Epithelial cell of proximal tubule (primary cell): Measurements from ENCODE around the gene MYL1. TPM values are rescaled to one million over a fixed set of nuclear protein-coding genes. Genes with fewer than 3 reads are reported as not detected.
A peak's percentile ranks its signal among the peaks of the same experiment; 100 is the strongest.

Source experiments
- DNase-seq: peaks from one replicate; pipeline ENCODE4 v3.0.0-alpha.2; 2011; ENCODE audit warnings: low read depth
- H3K4me3 ChIP-seq: 2 replicates; pipeline ENCODE4 v1.5.1; 2011; ENCODE audit warnings: low read depth, mild to moderate bottlenecking, low read length
- total RNA-seq: library from RNA; depleted of rRNA; stranded (reverse); fragments of >200 nt; gene quantifications from 2 replicates; pipeline ENCODE4 v1.2.3, GENCODE V29; 2015
- TF ChIP-seq, protein P1 (sequence below): conservative IDR thresholded peaks from 2 replicates; pipeline ENCODE4 v1.5.1; 2012; ENCODE audit warnings: low read depth, mild to moderate bottlenecking, low read length

The MYL1 gene
- total RNA-seq, 1 donor from 2014 or later: not detected

DNA sequence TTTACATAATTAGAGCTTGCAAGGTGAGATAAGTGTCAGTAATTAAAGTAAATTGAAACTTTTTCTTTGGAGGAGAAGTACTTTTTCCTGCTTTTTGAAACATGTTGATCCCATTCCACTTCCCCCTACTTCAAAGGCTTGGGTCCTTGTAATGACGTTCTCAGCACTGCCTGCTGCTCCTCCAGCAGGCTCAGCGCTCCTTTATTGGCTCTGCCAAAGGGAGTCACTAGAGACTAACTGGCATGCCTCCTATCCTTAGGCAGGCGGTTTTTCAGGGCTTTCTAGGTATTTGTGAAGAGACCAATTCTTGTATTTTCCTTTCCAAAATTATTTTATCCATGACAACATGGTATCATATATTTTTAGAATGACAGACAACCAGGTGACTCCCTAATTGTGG lies 45.8 kb downstream of the MYL1 start:
- no peak for DNase-seq
- TF ChIP-seq, protein P1, sequence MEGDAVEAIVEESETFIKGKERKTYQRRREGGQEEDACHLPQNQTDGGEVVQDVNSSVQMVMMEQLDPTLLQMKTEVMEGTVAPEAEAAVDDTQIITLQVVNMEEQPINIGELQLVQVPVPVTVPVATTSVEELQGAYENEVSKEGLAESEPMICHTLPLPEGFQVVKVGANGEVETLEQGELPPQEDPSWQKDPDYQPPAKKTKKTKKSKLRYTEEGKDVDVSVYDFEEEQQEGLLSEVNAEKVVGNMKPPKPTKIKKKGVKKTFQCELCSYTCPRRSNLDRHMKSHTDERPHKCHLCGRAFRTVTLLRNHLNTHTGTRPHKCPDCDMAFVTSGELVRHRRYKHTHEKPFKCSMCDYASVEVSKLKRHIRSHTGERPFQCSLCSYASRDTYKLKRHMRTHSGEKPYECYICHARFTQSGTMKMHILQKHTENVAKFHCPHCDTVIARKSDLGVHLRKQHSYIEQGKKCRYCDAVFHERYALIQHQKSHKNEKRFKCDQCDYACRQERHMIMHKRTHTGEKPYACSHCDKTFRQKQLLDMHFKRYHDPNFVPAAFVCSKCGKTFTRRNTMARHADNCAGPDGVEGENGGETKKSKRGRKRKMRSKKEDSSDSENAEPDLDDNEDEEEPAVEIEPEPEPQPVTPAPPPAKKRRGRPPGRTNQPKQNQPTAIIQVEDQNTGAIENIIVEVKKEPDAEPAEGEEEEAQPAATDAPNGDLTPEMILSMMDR: no peak
- no peak overlapping the region for H3K4me3 ChIP-seq

DNA sequence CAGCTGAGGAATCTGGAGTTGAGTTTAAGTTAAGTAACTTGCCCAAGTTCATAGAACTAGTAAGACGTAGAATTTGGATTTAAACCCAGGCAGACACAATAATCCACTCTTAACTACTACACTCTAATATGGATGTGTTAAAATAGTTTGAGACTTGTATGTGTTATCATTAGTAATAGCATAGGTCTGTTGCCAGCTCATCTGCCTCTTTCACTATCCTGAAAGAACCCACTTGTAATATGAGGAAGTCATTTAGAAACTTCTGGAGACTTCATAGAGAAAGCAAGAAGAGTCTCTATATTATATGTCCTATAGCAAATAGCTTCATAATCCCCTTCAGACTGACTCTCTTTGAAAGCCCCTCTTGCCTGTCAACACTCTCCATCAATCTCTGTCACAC lies 46.7 kb downstream of the MYL1 start:
- TF ChIP-seq, protein P1: no peak
- no peak overlapping the region for H3K4me3 ChIP-seq
- no peak for DNase-seq

DNA sequence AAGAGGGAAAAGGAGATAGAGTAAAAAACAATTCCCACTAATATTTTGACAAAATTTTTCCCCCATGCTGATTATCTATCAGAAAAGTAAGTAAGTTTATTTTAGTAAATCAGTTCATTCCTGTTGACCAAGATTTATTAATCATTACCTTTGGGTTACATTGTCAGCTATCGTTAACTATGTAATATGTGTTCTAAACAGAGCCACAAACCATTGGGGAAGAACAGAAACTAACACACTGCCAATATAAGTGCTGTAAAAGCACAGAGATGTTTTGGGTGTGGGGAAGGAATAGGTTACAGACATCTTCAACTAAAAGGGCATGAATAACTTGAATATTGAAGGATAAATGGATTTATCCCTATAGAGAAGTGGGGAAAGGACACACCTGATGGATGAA lies 47.3 kb downstream of the MYL1 start:
- no peak overlapping the region for H3K4me3 ChIP-seq
- TF ChIP-seq, protein P1: no peak
- DNase-seq: peak; percentile 10

DNA sequence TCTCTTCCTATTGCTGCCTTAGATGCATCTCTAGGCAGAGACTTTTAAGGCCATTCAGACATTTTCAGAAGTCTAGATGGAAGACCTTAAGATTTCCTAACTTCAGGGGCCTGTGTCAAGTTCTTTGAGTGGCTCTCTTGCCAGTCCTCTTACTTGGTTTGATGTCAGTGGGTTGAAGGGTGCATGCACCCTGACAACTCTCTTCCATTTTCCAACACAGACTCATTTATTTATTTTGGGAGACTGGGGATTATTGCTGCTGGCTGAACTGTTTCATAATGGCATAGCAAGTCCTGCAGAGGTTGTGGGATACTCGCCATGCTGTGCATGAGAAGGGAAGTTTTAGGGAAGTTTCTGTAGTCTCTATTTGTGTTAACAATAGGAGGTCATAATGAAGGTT lies 50.7 kb downstream of the MYL1 start:
- DNase-seq: no peak
- TF ChIP-seq, protein P1: no peak

DNA sequence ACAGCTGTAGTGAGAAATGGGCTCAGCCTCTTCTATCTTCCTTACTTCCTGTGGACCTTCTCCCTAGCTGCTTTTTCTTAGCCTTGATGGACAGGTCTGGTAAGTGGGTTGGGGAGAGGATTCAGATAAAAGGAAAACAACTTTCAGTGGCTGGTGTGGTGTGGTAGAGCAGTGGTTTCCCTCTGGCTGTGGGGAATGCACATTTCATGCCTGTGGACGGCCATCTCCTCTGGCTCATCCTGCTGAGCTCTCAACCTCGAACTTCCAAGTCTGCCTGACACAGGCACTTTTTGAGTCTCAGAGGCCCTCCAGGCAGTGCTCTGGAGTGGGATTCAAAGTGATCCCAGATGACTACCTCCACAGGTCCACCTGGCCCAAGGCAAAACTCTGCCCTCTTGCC lies 51.1 kb downstream of the MYL1 start:
- TF ChIP-seq, protein P1: no peak
- H3K4me3 ChIP-seq: no peak overlapping the region
- no peak for DNase-seq

More for the DNA sequence above, 50.7 kb downstream of the MYL1 start:
- H3K4me3 ChIP-seq: no peak overlapping the region

DNA sequence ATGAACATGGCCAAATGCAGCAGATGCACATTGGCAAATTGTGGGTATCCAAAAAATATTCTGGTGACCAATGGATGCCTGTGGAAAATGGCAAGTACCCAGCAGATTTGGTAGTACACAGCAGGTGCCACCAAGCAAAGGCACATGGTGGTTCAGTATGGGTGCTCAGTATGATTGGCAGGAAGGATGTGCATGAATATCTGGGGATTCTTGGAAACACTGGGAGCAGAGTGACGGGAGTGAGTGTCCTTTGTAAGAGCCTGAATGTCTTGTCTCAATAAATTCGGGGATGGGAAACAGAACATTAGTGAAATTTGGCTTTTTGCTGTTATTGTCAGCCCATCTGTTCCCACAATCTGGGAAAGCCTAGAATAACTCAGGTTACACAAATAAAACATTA lies 52.9 kb downstream of the MYL1 start:
- no peak for DNase-seq
- no peak overlapping the region for H3K4me3 ChIP-seq
- TF ChIP-seq, protein P1: no peak

DNA sequence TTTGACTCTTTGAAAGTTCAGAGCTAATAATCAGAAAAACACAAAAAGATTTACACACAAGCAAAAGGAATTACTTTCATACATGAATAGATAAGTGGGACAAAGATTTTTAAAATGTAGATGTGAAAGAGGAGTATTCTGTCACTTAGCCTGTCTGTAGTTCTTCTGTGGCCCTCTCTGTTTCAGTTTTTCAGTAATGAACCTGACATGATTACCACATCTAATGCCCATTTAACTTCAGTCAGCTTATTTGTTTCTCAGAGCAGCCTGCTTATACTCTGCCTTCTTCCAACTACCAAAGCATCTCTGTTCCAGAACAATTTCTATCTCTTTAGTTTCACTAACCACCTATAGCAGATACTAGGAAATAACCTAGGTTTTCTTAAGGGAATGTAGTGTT lies 55.3 kb downstream of the MYL1 start:
- H3K4me3 ChIP-seq: no peak overlapping the region
- DNase-seq: no peak
- TF ChIP-seq, protein P1: no peak
